Measurements from ENCODE around the gene OR10H1.
"Not testable (repeated sequence)": the region's sequence is repeated elsewhere in the genome, so short reads cannot be mapped to it uniquely, and the experiment has no call there.

The OR10H1 gene

DNA sequence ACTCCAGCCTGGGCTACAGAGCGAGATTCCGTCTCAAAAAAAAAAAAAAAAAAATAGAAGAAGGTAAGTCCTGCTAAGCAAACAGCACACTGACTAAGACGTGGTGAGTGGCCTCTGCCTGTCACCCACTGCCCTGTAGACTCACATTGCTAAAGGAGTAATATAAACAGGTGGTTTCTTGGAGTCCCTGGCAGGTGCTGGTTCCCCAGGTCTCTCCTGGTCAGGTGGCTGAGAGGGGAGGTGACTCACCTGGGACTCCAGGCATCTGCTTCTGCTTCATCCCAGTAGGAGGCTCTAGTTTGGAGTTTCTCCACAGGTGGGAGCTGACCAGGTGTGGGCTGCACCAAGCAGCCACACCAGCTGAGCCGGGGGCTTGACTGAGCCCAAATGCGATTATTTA lies at the start of gene OR10H1:
OR10H1 (minus strand) TSS at position 359 of the 400 bp plus-strand sequence. CDS start 7,627 bp downstream, outside the sequence.
- DNase-seq, result no peak

DNA sequence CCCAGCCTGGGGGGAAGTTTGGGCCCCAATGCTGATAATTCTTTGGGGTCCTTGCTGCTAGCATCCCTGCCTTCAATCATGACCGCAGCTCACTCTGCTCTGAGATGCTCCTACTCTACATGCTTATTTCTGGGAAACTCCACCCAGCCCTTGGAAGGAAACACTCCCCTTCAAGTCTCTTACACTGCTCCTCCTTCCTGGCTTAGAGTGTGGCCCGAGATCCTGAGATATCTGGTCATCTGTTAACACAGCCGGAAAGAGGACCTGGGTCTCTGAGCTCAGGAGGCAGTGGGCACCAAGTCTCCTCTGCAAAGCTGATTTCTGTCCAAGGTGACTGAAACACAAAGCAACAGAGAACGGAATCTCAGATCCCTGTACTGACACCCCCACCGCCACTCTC lies 49.4 kb upstream of the OR10H1 start:
- DNase-seq, result no peak

DNA sequence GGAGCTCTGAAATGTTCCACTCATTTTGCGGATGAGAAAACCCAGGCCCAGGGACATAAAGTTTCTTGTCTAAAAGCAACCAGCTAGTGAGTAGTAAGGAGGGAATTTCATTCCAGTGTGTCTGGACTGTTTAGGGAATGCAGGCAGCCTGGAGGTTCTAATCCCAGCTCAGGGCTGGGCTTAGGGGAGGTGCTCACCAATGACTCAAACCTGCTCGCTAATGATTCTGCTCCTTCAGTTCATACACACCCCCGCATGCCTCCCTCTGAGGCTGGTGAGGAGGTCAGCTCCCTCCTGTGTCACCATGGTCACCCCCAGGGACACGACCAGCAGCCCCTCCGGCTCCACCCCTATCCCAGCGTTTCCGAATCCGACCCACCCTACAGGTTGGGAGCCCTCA lies 47.8 kb upstream of the OR10H1 start:
- no peak for DNase-seq

DNA sequence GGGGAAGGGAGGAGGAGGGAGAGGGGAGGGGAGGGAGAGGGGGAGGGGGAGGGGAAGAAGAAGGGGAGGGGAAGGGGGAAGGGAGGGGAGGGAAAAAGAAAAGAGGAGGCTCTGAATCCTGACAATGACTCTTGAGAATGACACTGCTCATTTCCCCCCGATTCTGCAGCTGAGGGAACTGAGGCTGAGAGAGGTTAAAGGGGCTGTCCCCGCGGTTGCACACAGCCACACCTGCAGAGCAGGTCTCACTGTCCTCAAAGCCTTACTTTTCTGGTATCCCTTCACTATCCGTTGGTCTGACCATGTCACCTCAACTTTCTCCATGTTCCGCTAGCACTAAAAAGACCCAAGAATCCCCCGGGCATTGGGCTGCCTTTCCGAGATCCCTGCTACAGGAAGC lies 47.0 kb upstream of the OR10H1 start:
- no peak for DNase-seq

DNA sequence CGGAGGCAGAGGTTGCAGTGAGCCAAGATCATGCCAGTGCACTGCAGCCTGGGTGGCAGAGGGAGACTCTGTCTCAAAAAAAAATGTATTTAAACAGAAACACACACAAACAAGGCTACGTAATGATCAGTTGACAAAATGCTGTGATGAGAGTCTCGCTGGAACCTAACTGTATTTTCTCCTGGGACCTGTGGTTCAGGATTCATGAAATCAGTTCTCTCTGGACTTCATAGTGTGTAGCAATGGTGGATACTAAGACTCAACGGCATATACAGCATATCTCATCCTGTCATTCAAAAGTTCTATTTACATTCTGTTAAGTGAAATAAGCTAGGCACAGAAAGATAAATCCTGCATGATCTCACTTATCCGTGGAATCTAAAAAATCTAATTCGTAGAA lies 45.1 kb upstream of the OR10H1 start:
- no peak for DNase-seq

DNA sequence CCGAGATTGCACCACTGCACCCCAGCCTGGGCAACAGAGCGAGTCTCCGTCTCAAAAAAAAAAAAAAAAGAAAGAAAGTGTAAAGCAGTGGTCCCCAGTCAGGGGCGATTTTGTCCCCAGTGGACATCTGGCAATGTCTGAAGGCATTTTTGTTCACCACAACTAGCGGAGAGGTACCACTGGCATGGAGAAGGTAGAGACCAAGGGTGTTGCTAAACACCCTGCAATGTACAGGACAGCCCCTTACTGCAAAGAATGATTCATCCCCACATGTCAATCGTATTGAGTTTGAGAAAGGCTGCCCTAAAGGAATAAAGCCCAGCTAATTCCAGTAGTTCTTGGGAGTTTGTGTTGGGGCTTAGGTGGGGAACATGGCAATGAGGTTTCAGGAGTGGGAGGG lies 43.7 kb upstream of the OR10H1 start:
- no peak for DNase-seq

DNA sequence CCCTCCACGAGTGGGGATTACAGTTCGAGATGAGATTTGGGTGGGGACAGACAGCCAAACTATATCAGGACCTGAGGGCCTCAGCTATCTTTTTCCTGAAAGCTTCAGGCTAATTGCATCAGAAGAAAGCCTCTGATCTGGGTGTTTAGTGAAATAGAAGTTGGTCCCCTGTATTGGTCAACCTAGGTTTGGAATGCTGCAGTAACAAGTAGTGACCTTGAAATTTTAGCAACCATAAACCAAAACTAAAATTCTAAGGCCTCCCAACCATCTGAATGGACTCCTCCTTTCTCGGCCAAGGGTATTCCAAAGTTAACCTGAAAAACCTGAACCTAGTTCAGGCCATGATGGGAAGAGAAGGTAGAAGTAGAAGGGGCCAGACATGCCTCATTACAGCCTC lies 34.9 kb upstream of the OR10H1 start:
- DNase-seq, result no peak

DNA sequence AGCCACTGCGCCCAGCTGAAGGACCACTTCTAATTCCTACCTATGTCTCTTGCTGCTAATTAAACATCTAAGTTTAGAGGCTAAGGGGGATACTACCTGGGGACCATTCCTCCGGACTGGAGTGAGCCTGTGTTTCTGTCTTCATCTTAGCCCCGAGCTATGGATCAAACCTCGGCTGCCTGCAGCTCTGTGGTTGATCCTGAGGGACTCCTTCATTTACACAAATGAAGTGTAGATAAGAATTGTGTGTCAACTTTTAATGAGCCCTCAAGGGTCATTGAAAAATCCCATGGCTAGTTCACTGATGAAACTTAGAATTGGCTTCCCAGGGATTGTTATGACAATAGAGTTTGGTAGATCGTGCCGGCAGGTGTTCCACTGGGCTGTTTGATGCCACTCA lies 31.5 kb upstream of the OR10H1 start:
- DNase-seq, result no peak

DNA sequence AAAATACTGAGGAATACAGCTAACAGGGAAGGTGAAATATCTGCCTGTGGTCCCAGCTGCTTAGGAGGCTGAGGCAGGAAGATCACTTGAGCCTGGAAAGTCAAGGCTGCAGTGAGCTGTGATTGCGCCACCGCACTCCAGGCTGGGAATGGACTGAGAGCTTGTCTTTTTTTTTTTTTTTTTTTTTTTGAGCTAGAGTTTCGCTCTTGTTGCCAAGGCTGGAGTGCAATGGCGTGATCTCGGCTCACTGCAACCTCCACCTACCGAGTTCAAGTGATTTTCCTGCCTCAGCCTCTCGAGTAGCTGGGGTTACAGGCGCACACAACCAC lies 28.4 kb upstream of the OR10H1 start:
- DNase-seq, result not testable (repeated sequence)

GRCh38 chr19:15843203-15843893 lies 27.9 kb upstream of the OR10H1 start:
- DNase-seq, result no peak

DNA sequence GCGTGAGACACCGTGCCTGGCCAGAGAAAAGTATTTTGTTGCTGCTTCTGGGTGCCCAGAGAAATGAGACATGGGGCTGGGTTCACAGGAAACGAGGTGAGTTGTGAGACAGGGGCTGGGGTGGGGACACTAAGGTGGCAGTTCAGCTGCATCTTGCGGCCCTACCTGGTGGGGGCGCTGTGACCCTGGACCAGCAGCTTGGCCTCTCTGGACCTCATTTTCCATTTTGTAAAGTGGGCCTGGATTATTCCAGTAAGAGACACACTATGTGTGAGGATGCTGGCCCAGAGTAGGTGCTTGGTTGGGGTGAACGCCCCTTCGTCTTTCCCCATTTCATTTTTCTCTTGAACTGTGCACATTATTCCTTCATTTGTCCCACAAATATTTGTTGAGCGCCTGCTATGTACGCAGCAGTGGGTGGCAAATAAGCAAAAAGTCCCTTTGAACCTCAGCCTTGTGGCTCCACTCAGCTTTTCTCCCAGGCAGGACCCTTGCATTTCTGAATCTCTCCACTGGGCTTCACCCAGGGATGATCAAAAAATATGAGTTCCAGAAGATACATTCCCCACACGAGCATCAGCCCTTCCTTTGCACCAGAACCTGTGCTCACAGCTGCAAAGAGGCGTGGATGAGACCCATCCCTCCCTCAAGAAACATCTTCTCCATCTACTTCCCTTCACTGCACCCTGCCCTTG lies 26.6 kb upstream of the OR10H1 start:
- peak; percentile 19 for DNase-seq

DNA sequence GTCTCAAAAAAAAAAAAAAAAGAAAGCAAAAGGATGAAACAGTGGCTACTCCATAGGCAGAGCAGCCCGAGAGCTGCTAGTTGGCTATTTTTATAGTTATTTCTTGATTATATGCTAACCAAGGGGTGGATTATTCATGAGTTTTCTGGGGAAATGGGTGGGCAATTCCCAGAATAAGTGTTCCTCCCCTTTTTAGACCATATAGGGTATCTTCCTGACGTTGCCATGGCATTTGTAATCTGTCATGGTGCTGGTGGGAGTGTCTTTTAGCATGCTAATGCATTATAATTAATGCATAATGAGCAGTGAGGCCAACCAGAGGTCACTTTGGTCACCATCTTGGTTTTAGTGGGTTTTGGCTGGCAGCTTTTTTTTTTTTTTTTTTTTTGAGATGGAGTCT lies 25.4 kb upstream of the OR10H1 start:
- DNase-seq, result no peak

DNA sequence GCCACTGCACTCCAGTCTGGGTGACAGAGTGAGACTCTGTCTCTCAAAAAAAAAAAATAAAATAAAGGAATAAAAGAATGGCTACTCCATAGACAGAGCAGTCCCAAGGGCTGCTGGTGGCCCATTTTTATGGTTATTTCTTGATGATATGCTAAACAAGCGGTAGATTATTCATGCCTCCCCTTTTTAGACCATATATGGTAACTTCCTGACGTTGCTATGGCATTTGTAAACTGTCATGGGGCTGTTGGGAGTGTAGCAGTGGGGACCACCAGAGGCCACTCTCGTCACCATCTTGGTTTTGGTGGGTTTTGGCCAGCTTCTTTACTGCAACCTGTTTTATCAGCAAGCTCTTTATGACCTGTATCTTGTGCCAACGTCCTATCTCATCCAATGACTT lies 24.4 kb upstream of the OR10H1 start:
- not testable (repeated sequence) for DNase-seq

- no peak for DNase-seq
These were observed 22.9 kb upstream of the OR10H1 start for GRCh38 chr19:15838351-15838750.

- DNase-seq, result no peak
These were observed 21.8 kb upstream of the OR10H1 start for GRCh38 chr19:15837221-15837731.

DNA sequence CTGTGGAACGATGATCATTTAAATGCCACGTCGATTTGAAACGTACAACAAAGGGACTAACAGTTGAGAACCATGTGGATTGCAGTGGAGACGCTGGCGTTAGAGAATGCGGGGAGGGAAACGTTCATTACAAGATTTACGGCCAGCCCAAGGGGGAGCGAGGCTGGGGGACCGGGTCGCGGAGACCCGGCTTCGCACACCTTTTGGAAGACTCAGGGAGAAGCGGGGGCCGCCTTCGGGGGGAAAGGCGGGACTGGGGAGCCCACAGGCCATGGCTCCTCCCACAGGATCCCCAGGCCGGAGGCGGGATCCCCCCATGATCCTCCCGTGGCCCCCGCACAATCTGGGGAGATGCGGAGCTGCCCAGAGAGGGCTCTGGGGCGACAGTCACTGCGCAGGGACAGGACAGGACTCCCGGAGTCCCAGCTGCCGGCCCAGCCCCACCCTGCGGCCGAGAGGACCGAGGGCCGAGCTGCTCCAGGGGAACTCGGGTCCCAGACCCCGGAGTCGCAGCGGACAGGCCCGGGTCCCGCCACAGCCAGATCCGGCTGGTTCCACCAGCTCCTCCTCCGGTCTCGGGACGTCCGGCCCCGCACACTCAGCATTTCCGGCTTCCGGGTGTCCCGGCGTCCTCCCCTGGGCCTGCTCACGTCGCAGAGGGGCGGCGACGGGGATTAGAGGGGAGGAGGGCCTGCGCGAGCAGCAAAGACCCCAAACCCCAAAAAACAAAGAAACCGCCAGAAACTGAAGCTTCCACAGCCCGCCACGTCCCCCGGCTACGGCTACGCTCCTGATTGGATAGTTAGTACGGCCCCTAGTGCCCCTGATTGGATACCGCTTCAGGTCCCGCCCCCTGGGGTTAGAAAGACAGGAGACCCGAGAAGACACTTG lies 21.1 kb upstream of the OR10H1 start:
- peak; percentile 98 for DNase-seq

GRCh38 chr19:15835565-15836329 lies 20.3 kb upstream of the OR10H1 start:
- peak; percentile 45 for DNase-seq

DNA sequence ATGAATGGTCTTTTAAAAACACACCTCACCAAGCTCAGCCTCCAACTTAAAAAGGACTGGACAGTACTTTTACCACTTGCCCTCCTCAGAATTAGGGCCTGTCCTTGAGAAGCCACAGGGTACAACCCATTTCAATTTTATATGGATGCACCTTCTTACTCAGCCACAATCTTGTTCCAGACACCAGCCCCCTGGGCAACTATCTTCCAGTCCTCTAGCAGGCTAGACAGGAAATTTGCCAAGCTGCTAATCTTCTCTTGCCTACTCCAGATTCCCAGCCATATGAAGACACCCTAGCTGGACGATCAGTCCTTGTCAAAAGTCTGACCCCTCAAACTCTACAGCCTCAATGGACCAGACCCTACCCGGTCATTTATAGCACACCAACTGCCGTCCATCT lies 18.8 kb upstream of the OR10H1 start:
- not testable (repeated sequence) for DNase-seq

- DNase-seq, result no peak
These were observed 16.2 kb upstream of the OR10H1 start for GRCh38 chr19:15831626-15832025.

- no peak for DNase-seq
These were observed 14.3 kb upstream of the OR10H1 start for GRCh38 chr19:15829786-15830185.

DNA sequence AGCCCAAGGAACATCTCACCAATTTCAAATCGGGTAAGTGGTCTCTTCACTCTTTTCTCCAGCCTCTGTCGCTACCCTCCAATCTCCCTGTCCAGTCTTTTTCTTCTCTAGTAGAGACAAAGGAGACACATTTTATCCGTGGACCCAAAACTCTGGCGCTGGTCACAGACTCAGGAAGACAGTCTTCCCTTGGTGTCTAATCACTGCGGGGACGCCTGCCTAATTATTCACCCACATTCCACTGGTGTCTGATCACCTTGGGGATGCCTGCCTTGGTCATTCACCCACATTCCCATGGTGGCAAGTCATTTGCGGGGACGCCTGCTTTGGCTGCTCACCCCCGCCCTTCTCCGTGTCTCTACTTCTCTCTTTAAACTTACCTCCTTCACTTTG lies 13.8 kb upstream of the OR10H1 start:
- no peak for DNase-seq

GRCh38 chr19:15828611-15829305 lies 13.3 kb upstream of the OR10H1 start:
- DNase-seq, result not testable (repeated sequence)

Measured in stimulated activated CD4-positive, alpha-beta T cell treated with anti-CD3 and anti-CD28 coated beads, Interleukin-15, amount 100 ng/mL, for 24 hours (primary cell).